D721Med (cell line): Measurements from ENCODE around the gene OVOL1.
"Not testable (repeated sequence)": the region's sequence is repeated elsewhere in the genome, so short reads cannot be mapped to it uniquely, and the experiment has no call there.

Experiments used
- DNase-seq: peaks from one replicate; pipeline ENCODE4 v3.0.0; 2011; ENCODE audit warnings: low spot score; ENCODE audit not compliant: insufficient read length
- FAIRE-seq: peaks from 2 replicates; lab custom pipeline; 2011; peaks lifted over from hg19 to GRCh38; lab: Jason Lieb, UNC
- CTCF ChIP-seq: IDR thresholded peaks from 2 replicates; pipeline ENCODE4 v1.5.1; 2012; ENCODE audit warnings: mild to moderate bottlenecking, control low read depth; ENCODE audit not compliant: insufficient read depth; ENCODE audit errors: missing control alignments

The OVOL1 gene

GRCh38 chr11:65744699-65745042 lies 42.2 kb upstream of the OVOL1 start:
- TF ChIP-seq CTCF: no peak
- DNase-seq (no peak), FAIRE-seq (no peak)

GRCh38 chr11:65745049-65745448 lies 41.8 kb upstream of the OVOL1 start:
- TF ChIP-seq CTCF: no peak
- FAIRE-seq (no peak), DNase-seq (no peak)

DNA sequence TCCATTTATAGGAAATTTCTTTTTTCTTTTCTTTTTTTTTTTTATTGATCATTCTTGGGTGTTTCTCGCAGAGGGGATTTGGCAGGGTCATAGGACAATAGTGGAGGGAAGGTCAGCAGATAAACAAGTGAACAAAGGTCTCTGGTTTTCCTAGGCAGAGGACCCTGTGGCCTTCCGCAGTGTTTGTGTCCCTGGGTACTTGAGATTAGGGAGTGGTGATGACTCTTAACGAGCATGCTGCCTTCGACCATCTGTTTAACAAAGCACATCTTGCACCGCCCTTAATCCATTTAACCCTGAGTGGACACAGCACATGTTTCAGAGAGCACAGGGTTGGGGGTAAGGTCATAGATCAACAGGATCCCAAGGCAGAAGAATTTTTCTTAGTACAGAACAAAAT lies 24.7 kb upstream of the OVOL1 start:
- not testable (repeated sequence) for DNase-seq, FAIRE-seq

DNA sequence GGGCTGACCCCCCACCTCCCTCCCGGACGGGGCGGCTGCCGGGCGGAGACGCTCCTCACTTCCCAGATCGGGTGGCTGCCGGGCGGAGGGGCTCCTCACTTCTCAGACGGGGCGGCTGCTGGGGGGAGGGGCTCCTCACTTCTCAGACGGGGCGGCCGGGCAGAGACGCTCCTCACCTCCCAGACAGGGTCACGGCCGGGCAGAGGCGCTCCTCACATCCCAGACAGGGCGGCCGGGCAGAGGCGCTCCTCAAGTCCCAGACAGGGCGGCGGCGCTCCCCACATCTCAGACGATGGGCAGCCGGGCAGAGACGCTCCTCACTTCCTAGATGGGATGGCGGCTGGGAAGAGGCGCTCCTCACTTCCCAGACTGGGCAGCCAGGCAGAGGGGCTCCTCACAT lies 24.0 kb upstream of the OVOL1 start:
- not testable (repeated sequence) for FAIRE-seq, DNase-seq

GRCh38 chr11:65764434-65764833 lies 22.4 kb upstream of the OVOL1 start:
- TF ChIP-seq CTCF: no peak
- FAIRE-seq (no peak), DNase-seq (no peak)

DNA sequence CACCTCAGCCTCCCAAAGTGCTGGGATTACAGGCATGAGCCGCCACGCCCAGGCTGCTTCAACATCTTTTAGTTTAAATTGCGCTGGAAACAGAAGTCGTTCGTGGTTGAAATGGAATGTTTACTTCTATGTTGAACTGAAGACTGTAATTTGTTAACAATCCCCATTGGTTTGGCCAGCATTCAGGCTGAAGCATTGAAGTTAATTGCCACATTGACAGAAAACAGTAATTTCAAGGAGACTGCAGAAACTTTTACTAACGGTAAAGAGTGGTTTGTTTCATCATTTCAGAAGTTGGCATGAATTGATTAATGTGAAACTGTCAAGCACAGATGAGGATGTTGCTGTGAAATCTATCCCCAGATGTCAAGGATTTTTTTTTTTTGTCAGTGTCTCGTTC lies 20.3 kb upstream of the OVOL1 start:
- DNase-seq: no peak
- TF ChIP-seq CTCF: no peak
- FAIRE-seq: no peak

DNA sequence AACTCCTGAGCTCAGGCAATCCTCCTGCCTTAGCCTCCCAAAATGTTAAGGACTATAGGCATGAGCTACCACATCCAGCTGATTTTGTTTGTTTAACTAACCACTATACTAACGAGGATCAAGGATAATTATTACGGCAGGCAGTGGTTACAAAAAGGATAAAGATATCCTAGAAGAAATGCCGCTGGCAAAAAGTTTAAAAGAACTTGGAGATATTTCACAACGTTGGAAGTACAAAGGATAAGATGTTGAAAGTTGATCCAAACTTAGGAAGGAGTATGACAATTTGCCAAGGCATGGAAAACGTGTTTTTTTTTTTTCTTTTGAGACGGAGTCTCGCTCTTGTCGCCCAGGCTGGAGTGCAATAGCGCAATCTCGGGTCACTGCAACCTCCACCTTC lies 19.5 kb upstream of the OVOL1 start:
- no peak for TF ChIP-seq CTCF
- no peak for FAIRE-seq
- DNase-seq: no peak

DNA sequence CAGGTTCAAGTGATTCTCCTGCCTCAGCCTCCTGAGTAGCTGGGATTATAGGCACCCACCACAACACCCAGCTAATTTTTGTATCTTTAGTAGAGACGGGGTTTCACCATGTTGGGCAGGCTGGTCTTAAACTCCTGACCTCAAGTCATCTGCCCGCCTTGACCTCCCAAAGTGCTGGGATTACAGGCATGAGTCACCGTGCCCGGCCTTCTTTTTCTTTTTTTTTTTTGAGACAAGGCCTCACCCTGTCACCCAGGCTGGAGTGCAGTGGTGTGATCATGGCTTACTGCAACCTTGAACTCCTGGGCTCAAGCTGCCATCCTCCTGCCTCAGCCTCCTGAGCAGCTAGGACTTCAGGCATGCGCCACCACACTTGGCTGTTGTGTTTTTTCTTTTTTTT lies 19.1 kb upstream of the OVOL1 start:
- DNase-seq, FAIRE-seq: not testable (repeated sequence)

- no peak for TF ChIP-seq CTCF
- DNase-seq (no peak), FAIRE-seq (no peak)
Observed at GRCh38 chr11:65770951-65771567, 15.8 kb upstream of the OVOL1 start.
